ENCODE measurements around the gene NBEA.

Gene NBEA

GRCh38 chr13:34941835-34942731 lies at the start of gene NBEA (continued):
- TF ChIP-seq ZNF10 (tag by site-specific recombination; IDR thresholded peaks at IDR 0.05) (peak; percentile 42; the same call in 1 of the 2 replicates), ZNF830 (tag by site-specific recombination; IDR thresholded peaks at IDR 0.05; ENCODE audit: low read depth) (no peak), INSM2 (tag by site-specific recombination; IDR thresholded peaks at IDR 0.05) (no peak), ZBTB21 (tag by site-specific recombination; IDR thresholded peaks at IDR 0.05) (no peak), ZNF704 (tag by site-specific recombination; IDR thresholded peaks at IDR 0.05) (no peak), MZF1 (tag by site-specific recombination; IDR thresholded peaks at IDR 0.05; ENCODE audit: borderline replicate concordance) (no peak), YY1 (tag by site-specific recombination; IDR thresholded peaks at IDR 0.05) (peak; percentile 80), ZBTB44 (tag by site-specific recombination; IDR thresholded peaks at IDR 0.05) (peak; percentile 55; the same call in 1 of the 2 replicates), ZNF677 (tag by site-specific recombination; IDR thresholded peaks at IDR 0.05) (no peak), ZBTB7A (tag by site-specific recombination; IDR thresholded peaks at IDR 0.05; ENCODE audit: low read depth) (no peak), ZXDB (tag by site-specific recombination; IDR thresholded peaks at IDR 0.05) (peak; percentile 41; the same call in 1 of the 2 replicates), ZNF280C (tag by site-specific recombination; IDR thresholded peaks at IDR 0.05) (no peak), GLIS1 (tag by site-specific recombination; IDR thresholded peaks at IDR 0.05) (peak; percentile 95), HIC1 (tag by site-specific recombination; IDR thresholded peaks at IDR 0.05) (no peak; the same call in 1 of the 2 replicates), ZNF133 (tag by site-specific recombination; IDR thresholded peaks at IDR 0.05) (no peak)

- no peak overlapping the region for H3K4me3 ChIP-seq (ENCODE audit: low read depth, low read length)
- ChIA-PET CTCF (no interaction called here), POLR2A (no interaction called here)
- H3K27ac ChIP-seq (ENCODE audit: extremely low read depth, low read depth, low read length), result no peak overlapping the region
- H3K4me1 ChIP-seq (ENCODE audit: control insufficient read depth, insufficient read depth, low read length), result no peaks in the 10 kb centered on the region
- no peaks in the 10 kb centered on the region for H3K9me3 ChIP-seq (ENCODE audit: control insufficient read depth, insufficient read depth, low read depth, low read length)
- H3K36me3 ChIP-seq (ENCODE audit: control insufficient read depth in 2 of 2, insufficient read depth in 1 of 2, low read length in 2 of 2), result no peaks in the 10 kb centered on the region
- TF ChIP-seq ZNF521 (tag by site-specific recombination; IDR thresholded peaks at IDR 0.05) (no peak), ZNF843 (tag by site-specific recombination; IDR thresholded peaks at IDR 0.05) (no peak), ZNF2 (tag by site-specific recombination; IDR thresholded peaks at IDR 0.05) (no peak), ZNF449 (tag by site-specific recombination; IDR thresholded peaks at IDR 0.05) (no peak), SP2 (tag by site-specific recombination; IDR thresholded peaks at IDR 0.05) (no peak), ZNF280D (tag by site-specific recombination; IDR thresholded peaks at IDR 0.05) (no peak), ZNF776 (tag by site-specific recombination; IDR thresholded peaks at IDR 0.05; ENCODE audit: borderline replicate concordance) (no peak)
These were observed 47.3 kb upstream of the NBEA start for GRCh38 chr13:34894756-34895155.
